Liver (tissue), 9 donors: Measurements from ENCODE around the gene COX8A. TPM values are rescaled to one million over a fixed set of nuclear protein-coding genes. Genes with fewer than 3 reads are reported as not detected.

Source experiments
- DNase-seq: peaks from one replicate; pipeline ENCODE4 v3.0.0-alpha.2; 2017; ENCODE audit warnings: low spot score
- H3K27ac ChIP-seq, 2 donors: one replicate each; pipeline ENCODE4 v1.7.0; 2013; ENCODE audit warnings: inconsistent platforms in 2 of 2, low read length in 2 of 2, control low read depth in 1 of 2, low read depth in 1 of 2, mild to moderate bottlenecking in 1 of 2
- H3K27me3 ChIP-seq, 4 donors: one replicate each; pipeline versions ENCODE4 v1.6.1 to v1.7.0; 2013; ENCODE audit warnings: low read length in 3 of 4, inconsistent platforms in 1 of 4, mild to moderate bottlenecking in 1 of 4, moderate library complexity in 1 of 4; ENCODE audit not compliant: control insufficient read depth in 4 of 4, insufficient read depth in 4 of 4
- H3K36me3 ChIP-seq, 4 donors: one replicate each; pipeline versions ENCODE4 v1.6.1 to v1.7.0; 2013; ENCODE audit warnings: low read length in 3 of 4, mild to moderate bottlenecking in 3 of 4, low read depth in 1 of 4, moderate library complexity in 1 of 4; ENCODE audit not compliant: control insufficient read depth in 4 of 4, insufficient read depth in 3 of 4
- H3K4me1 ChIP-seq, 4 donors: one replicate each; pipeline versions ENCODE4 v1.6.1 to v1.7.0; 2013; ENCODE audit warnings: low read length in 3 of 4, mild to moderate bottlenecking in 3 of 4, moderate library complexity in 1 of 4; ENCODE audit not compliant: control insufficient read depth in 4 of 4, insufficient read depth in 4 of 4
- H3K4me3 ChIP-seq, 3 donors: one replicate each; pipeline versions ENCODE4 v1.6.1 to v1.7.0; 2013; ENCODE audit warnings: low read length in 3 of 3, control low read depth in 1 of 3, low read depth in 1 of 3, mild to moderate bottlenecking in 1 of 3
- H3K9ac ChIP-seq, 2 donors: one replicate each; pipeline ENCODE4 v1.7.0; 2013; ENCODE audit warnings: low read length in 2 of 2, mild to moderate bottlenecking in 2 of 2, moderate library complexity in 2 of 2, control low read depth in 1 of 2, low read depth in 1 of 2
- H3K9me3 ChIP-seq, 4 donors: one replicate each; pipeline versions ENCODE4 v1.6.1 to v1.7.0; 2013; ENCODE audit warnings: low read length in 3 of 4; ENCODE audit not compliant: control insufficient read depth in 4 of 4
- ATF3 ChIP-seq: IDR thresholded peaks from 2 replicates; pipeline ENCODE4 v1.6.1; 2016; ENCODE audit warnings: antibody characterized with exemption
- EGR1 ChIP-seq, 2 donors: IDR thresholded peaks; 2 replicates each; pipeline ENCODE4 v1.6.1; 2016 to 2018; ENCODE audit warnings: antibody characterized with exemption in 2 of 2, low read depth in 2 of 2
- FOXA1 ChIP-seq: IDR thresholded peaks from 2 replicates; pipeline ENCODE4 v1.6.1; 2016; ENCODE audit warnings: antibody characterized with exemption
- FOXA2 ChIP-seq: IDR thresholded peaks from 2 replicates; pipeline ENCODE4 v1.6.1; 2016; ENCODE audit warnings: antibody characterized with exemption
- GABPA ChIP-seq, 2 donors: IDR thresholded peaks in 1 of 2; conservative IDR thresholded peaks in 1 of 2; 2 replicates each; pipeline ENCODE4 v1.6.1; 2016; ENCODE audit warnings: antibody characterized with exemption in 2 of 2, mild to moderate bottlenecking in 1 of 2, moderate library complexity in 1 of 2
- HNF4A ChIP-seq, 2 donors: conservative IDR thresholded peaks; 2 replicates each; pipeline ENCODE4 v1.6.1; 2016; ENCODE audit warnings: antibody characterized with exemption in 2 of 2, mild to moderate bottlenecking in 2 of 2
- HNF4G ChIP-seq: IDR thresholded peaks from 2 replicates; pipeline ENCODE4 v1.6.1; 2016; ENCODE audit warnings: antibody characterized with exemption
- JUND ChIP-seq, 2 donors: IDR thresholded peaks; 2 replicates each; pipeline ENCODE4 v1.6.1; 2016; ENCODE audit warnings: antibody characterized with exemption in 2 of 2
- MAX ChIP-seq: IDR thresholded peaks from 2 replicates; pipeline ENCODE4 v1.6.1; 2016; ENCODE audit warnings: antibody characterized with exemption
- NR2F2 ChIP-seq: IDR thresholded peaks from 2 replicates; pipeline ENCODE4 v1.6.1; 2016; ENCODE audit warnings: antibody characterized with exemption
- RAD21 ChIP-seq, 2 donors: IDR thresholded peaks; 2 replicates each; pipeline ENCODE4 v1.6.1; 2016; ENCODE audit warnings: antibody characterized with exemption in 2 of 2, mild to moderate bottlenecking in 2 of 2
- REST ChIP-seq: IDR thresholded peaks from 2 replicates; pipeline ENCODE4 v1.6.1; 2016; ENCODE audit warnings: antibody characterized with exemption, mild to moderate bottlenecking
- RXRA ChIP-seq, 2 donors: IDR thresholded peaks; 2 replicates each; pipeline ENCODE4 v1.6.1; 2017 to 2018; ENCODE audit warnings: antibody characterized with exemption in 2 of 2, mild to moderate bottlenecking in 1 of 2
- SP1 ChIP-seq: IDR thresholded peaks from 2 replicates; pipeline ENCODE4 v1.6.1; 2018; ENCODE audit warnings: antibody characterized with exemption, mild to moderate bottlenecking
- TAF1 ChIP-seq: conservative IDR thresholded peaks from 2 replicates; pipeline ENCODE4 v1.6.1; 2016; ENCODE audit warnings: antibody characterized with exemption, mild to moderate bottlenecking
- YY1 ChIP-seq: IDR thresholded peaks from 2 replicates; pipeline ENCODE4 v1.6.1; 2016; ENCODE audit warnings: antibody characterized with exemption, mild to moderate bottlenecking
- WGBS: extraction: QIAGEN DNeasy Blood & Tissue Kit; methylation state at CpG from one replicate; pipeline ENCODE4 v1.1.7; 2013; 5-methylcytosine and 5-hydroxymethylcytosine counted together
- polyA plus RNA-seq, 2 donors: library from polyadenylated mRNA; stranded (reverse) in 1 of 2; unstranded in 1 of 2; fragments of 200-250 nt in 1 of 2; fragments of >200 nt in 1 of 2; fragmentation: Nextera tagmentation in 1 of 2; extraction: Ambion mirVana in 1 of 2; gene quantifications; one replicate each; pipeline versions ENCODE4 v1.2.1 to v1.2.3, GENCODE V29; 2013 to 2015
- total RNA-seq, 2 donors: library from RNA; depleted of rRNA; stranded (reverse); fragments of >200 nt; gene quantifications; one replicate each; pipeline ENCODE4 v1.2.3, GENCODE V29; 2014
- TF ChIP-seq, protein P1 (sequence below): fragments of 150-350 bp; IDR thresholded peaks from 2 replicates; pipeline ENCODE4 v1.5.1; 2017; ENCODE audit warnings: improper control_type of control experiment, low read depth, low read length; ENCODE audit not compliant: missing input control
- TF ChIP-seq, protein P2 (sequence below): IDR thresholded peaks from 2 replicates; pipeline ENCODE4 v1.6.1; 2016; ENCODE audit warnings: antibody characterized with exemption
- donor health status: healthy.
- donor health status: healthy.
- donor health status: healthy.
- donor health status: healthy.
- donor health status: healthy.

COX8A gene
- total and polyA plus RNA-seq, 4 donors: 250 to 586 (median 363) TPM

- no peak overlapping the region for H3K9ac ChIP-seq
- no peaks in the 10 kb centered on the region for H3K27me3 ChIP-seq
- no peak overlapping the region for H3K4me3 ChIP-seq
- no peaks in the 10 kb centered on the region for H3K4me1 ChIP-seq
- no peak for DNase-seq
- H3K27ac ChIP-seq: no peak overlapping the region
- H3K9me3 ChIP-seq: no peaks in the 10 kb centered on the region
- H3K36me3 ChIP-seq: no peaks in the 10 kb centered on the region
- no peak for TF ChIP-seq HNF4G
- TF ChIP-seq YY1: no peak
- TF ChIP-seq REST: no peak
- TF ChIP-seq GABPA (IDR thresholded peaks at IDR 0.05 in 1 of 2, conservative IDR thresholded peaks at IDR 0.05 in 1 of 2): no peak
- no peak for TF ChIP-seq SP1
- no peak for TF ChIP-seq RAD21 (IDR thresholded peaks at IDR 0.05)
- no peak for TF ChIP-seq HNF4A (conservative IDR thresholded peaks at IDR 0.05)
- TF ChIP-seq, protein P1, sequence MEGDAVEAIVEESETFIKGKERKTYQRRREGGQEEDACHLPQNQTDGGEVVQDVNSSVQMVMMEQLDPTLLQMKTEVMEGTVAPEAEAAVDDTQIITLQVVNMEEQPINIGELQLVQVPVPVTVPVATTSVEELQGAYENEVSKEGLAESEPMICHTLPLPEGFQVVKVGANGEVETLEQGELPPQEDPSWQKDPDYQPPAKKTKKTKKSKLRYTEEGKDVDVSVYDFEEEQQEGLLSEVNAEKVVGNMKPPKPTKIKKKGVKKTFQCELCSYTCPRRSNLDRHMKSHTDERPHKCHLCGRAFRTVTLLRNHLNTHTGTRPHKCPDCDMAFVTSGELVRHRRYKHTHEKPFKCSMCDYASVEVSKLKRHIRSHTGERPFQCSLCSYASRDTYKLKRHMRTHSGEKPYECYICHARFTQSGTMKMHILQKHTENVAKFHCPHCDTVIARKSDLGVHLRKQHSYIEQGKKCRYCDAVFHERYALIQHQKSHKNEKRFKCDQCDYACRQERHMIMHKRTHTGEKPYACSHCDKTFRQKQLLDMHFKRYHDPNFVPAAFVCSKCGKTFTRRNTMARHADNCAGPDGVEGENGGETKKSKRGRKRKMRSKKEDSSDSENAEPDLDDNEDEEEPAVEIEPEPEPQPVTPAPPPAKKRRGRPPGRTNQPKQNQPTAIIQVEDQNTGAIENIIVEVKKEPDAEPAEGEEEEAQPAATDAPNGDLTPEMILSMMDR: no peak
- whole genome bisulfite sequencing: 91% methylated on average over 12 of the region's 12 CpGs
These were observed 42.5 kb upstream of the COX8A start for GRCh38 chr11:63931876-63932275.

GRCh38 chr11:63933459-63933858, 41.0 kb upstream of the COX8A start:
- 91% methylated on average over 1 of the region's 1 CpG for WGBS
- Histone ChIP-seq H3K9ac (no peak overlapping the region), H3K27ac (no peak overlapping the region)

More at GRCh38 chr11:63933459-63933858, 41.0 kb upstream of the COX8A start:
- H3K9me3 ChIP-seq: no peaks in the 10 kb centered on the region
- no peaks in the 10 kb centered on the region for H3K27me3 ChIP-seq
- DNase-seq: no peak
- H3K4me1 ChIP-seq: peaks cover 0 to 7% (median 5%) of the 10 kb centered on the region in 4 donors
- no peaks in the 10 kb centered on the region for H3K36me3 ChIP-seq
- no peak overlapping the region for H3K4me3 ChIP-seq
- TF ChIP-seq TAF1 (no peak), REST (no peak), YY1 (no peak), FOXA2 (no peak), JUND (IDR thresholded peaks at IDR 0.05) (no peak), NR2F2 (no peak), EGR1 (IDR thresholded peaks at IDR 0.05; ENCODE audit: low read depth in 2 of 2) (no peak), ATF3 (no peak), RAD21 (IDR thresholded peaks at IDR 0.05) (no peak), HNF4G (no peak), FOXA1 (no peak), GABPA (IDR thresholded peaks at IDR 0.05 in 1 of 2, conservative IDR thresholded peaks at IDR 0.05 in 1 of 2) (no peak), MAX (no peak), SP1 (no peak), HNF4A (conservative IDR thresholded peaks at IDR 0.05) (no peak), RXRA (IDR thresholded peaks at IDR 0.05) (no peak)
- TF ChIP-seq, protein P2, sequence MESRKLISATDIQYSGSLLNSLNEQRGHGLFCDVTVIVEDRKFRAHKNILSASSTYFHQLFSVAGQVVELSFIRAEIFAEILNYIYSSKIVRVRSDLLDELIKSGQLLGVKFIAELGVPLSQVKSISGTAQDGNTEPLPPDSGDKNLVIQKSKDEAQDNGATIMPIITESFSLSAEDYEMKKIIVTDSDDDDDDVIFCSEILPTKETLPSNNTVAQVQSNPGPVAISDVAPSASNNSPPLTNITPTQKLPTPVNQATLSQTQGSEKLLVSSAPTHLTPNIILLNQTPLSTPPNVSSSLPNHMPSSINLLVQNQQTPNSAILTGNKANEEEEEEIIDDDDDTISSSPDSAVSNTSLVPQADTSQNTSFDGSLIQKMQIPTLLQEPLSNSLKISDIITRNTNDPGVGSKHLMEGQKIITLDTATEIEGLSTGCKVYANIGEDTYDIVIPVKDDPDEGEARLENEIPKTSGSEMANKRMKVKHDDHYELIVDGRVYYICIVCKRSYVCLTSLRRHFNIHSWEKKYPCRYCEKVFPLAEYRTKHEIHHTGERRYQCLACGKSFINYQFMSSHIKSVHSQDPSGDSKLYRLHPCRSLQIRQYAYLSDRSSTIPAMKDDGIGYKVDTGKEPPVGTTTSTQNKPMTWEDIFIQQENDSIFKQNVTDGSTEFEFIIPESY: no peak
- TF ChIP-seq, protein P1: no peak
